Measurements from ENCODE around the gene HDAC9.

HDAC9 gene

DNA sequence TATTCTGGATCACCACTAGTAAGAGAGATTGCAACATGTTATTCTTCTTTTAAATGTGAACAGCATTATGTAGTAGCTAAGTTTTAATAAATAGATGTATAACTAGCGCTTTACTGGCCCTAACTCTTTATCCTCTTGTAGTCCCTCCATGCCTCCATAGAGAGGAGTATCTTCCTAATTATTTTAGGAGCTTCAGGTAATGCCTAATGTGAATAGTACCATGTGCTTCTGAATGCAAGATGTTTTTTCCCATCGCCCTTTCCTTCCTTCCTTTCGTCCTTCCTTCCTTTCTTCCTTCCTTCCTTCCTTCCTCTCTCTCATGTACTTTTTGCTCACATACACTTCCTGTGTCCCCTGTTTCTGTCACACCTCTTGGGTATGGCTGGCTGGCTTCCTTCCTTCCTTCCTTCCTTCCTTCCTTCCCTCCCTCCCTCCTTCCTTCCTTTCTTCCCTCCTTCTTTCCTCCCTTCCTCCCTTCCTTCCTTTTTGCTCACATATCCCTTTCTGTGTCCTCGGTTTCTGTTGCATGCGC is 290.7 kb downstream of the HDAC9 start:
- Histone ChIP-seq H3K9me3 (ENCODE audit: insufficient read depth, low read length) (no peaks in the 10 kb centered on the region), H3K9me2 (replicated peaks; ENCODE audit: insufficient read depth, low read length) (no peaks in the 10 kb centered on the region), H3K27me3 (ENCODE audit: low read length) (no peaks in the 10 kb centered on the region), H3K9ac (ENCODE audit: low read length) (no peak overlapping the region), H2AFZ (ENCODE audit: low read depth, low read length, severe bottlenecking) (no peak overlapping the region), H3F3A (ENCODE audit: insufficient read depth) (no peaks in the 10 kb centered on the region), H3K36me3 (ENCODE audit: low read length) (no peaks in the 10 kb centered on the region), H4K20me1 (ENCODE audit: low read depth, low read length) (no peaks in the 10 kb centered on the region), H3K4me3 (ENCODE audit: insufficient read depth, low read length, poor library complexity, severe bottlenecking) (no peak overlapping the region), H3K27ac (ENCODE audit: low read depth, low read length) (no peak overlapping the region), H3K79me2 (ENCODE audit: insufficient read depth, low read length) (no peaks in the 10 kb centered on the region), H3K4me2 (ENCODE audit: low read depth, low read length, poor library complexity, severe bottlenecking) (no peak overlapping the region)
- TF ChIP-seq EZH2phosphoT487 (conservative IDR thresholded peaks at IDR 0.05; ENCODE audit: low read length) (no peak), CTCF (IDR thresholded peaks at IDR 0.05; ENCODE audit: insufficient read depth, low read length, poor library complexity, severe bottlenecking) (no peak)

DNA sequence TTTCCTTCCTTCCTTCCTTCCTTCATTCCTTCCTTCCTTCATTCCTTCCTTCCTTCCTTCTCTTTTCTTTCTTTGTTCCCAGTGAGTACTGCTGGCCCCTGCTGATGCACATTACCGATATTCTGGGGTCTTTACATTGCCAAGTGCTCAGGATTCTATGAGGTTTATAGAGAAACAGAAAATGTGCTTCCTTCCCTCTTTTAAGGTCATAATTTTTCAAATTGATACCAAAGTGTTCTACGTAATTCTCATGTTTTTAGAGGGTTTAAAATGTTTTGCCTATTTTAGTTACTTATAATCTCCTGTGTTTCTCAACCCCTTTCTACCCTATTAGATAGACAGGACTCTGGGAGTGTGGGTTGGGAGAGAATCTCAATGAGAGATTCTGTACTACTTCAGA is 291.2 kb downstream of the HDAC9 start:
- no peaks in the 10 kb centered on the region for H4K20me1 ChIP-seq (ENCODE audit: low read depth, low read length)
- TF ChIP-seq EZH2phosphoT487 (conservative IDR thresholded peaks at IDR 0.05; ENCODE audit: low read length): no peak
- no peak for TF ChIP-seq CTCF (IDR thresholded peaks at IDR 0.05; ENCODE audit: insufficient read depth, low read length, poor library complexity, severe bottlenecking)
- no peaks in the 10 kb centered on the region for H3K27me3 ChIP-seq (ENCODE audit: low read length)
- no peaks in the 10 kb centered on the region for H3K79me2 ChIP-seq (ENCODE audit: insufficient read depth, low read length)
- H3F3A ChIP-seq (ENCODE audit: insufficient read depth): no peaks in the 10 kb centered on the region
- H3K4me2 ChIP-seq (ENCODE audit: low read depth, low read length, poor library complexity, severe bottlenecking): no peak overlapping the region
- no peaks in the 10 kb centered on the region for H3K9me2 ChIP-seq (replicated peaks; ENCODE audit: insufficient read depth, low read length)
- no peak overlapping the region for H3K4me3 ChIP-seq (ENCODE audit: insufficient read depth, low read length, poor library complexity, severe bottlenecking)
- H3K27ac ChIP-seq (ENCODE audit: low read depth, low read length): no peak overlapping the region
- no peaks in the 10 kb centered on the region for H3K9me3 ChIP-seq (ENCODE audit: insufficient read depth, low read length)
- no peak overlapping the region for H2AFZ ChIP-seq (ENCODE audit: low read depth, low read length, severe bottlenecking)
- no peak overlapping the region for H3K9ac ChIP-seq (ENCODE audit: low read length)
- H3K36me3 ChIP-seq (ENCODE audit: low read length): no peaks in the 10 kb centered on the region

DNA sequence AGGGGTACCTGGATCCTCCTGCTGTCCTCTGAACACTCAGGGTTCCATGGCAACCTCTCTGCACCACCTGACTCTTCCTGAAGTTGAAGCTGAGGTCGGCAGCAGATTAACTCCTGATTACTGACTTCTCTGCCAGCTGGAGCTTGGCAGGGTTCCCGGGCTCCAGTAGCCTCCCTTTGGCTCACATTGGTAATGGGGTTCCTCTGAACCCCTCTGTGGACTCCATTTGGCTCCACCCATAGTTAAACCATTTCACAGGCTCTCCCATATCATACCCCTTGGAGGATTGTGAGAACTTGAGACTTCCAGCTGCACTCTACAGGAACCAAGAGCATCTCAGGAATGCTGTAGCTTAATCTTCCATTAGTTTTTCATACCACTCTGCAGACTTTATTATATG is 292.5 kb downstream of the HDAC9 start:
- H3K27ac ChIP-seq (ENCODE audit: low read depth, low read length): no peak overlapping the region
- no peaks in the 10 kb centered on the region for H3K36me3 ChIP-seq (ENCODE audit: low read length)
- no peaks in the 10 kb centered on the region for H3K79me2 ChIP-seq (ENCODE audit: insufficient read depth, low read length)
- no peaks in the 10 kb centered on the region for H3K27me3 ChIP-seq (ENCODE audit: low read length)
- no peak overlapping the region for H3K9ac ChIP-seq (ENCODE audit: low read length)
- H3K4me2 ChIP-seq (ENCODE audit: low read depth, low read length, poor library complexity, severe bottlenecking): no peak overlapping the region
- no peaks in the 10 kb centered on the region for H3F3A ChIP-seq (ENCODE audit: insufficient read depth)
- H3K9me3 ChIP-seq (ENCODE audit: insufficient read depth, low read length): no peaks in the 10 kb centered on the region
- TF ChIP-seq EZH2phosphoT487 (conservative IDR thresholded peaks at IDR 0.05; ENCODE audit: low read length): no peak
- no peak for TF ChIP-seq CTCF (IDR thresholded peaks at IDR 0.05; ENCODE audit: insufficient read depth, low read length, poor library complexity, severe bottlenecking)
- H4K20me1 ChIP-seq (ENCODE audit: low read depth, low read length): no peaks in the 10 kb centered on the region
- H3K9me2 ChIP-seq (replicated peaks; ENCODE audit: insufficient read depth, low read length): no peaks in the 10 kb centered on the region
- no peak overlapping the region for H2AFZ ChIP-seq (ENCODE audit: low read depth, low read length, severe bottlenecking)
- no peak overlapping the region for H3K4me3 ChIP-seq (ENCODE audit: insufficient read depth, low read length, poor library complexity, severe bottlenecking)
